Measurements from ENCODE around the gene FBXO30.

DNA sequence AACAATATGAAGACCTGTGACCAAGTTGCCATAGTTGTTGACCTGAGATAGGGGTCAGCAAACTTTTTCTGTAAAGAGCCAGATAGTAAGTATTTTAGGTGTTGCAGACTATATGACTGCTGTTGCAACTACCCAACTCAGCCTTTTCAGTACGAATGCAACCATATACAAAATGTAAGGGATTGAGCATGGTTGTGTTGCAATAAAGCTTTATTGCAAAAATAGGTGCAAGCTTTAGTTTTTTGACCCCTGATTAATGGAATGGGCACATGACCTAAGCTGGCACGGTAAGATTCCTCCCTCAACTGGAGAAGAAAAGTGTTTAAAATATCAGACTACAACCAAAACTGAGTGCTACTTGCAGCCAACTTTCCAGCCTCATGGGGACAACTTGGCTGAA, 62.0 kb downstream of the FBXO30 start:
- TF ChIP-seq, protein P1, sequence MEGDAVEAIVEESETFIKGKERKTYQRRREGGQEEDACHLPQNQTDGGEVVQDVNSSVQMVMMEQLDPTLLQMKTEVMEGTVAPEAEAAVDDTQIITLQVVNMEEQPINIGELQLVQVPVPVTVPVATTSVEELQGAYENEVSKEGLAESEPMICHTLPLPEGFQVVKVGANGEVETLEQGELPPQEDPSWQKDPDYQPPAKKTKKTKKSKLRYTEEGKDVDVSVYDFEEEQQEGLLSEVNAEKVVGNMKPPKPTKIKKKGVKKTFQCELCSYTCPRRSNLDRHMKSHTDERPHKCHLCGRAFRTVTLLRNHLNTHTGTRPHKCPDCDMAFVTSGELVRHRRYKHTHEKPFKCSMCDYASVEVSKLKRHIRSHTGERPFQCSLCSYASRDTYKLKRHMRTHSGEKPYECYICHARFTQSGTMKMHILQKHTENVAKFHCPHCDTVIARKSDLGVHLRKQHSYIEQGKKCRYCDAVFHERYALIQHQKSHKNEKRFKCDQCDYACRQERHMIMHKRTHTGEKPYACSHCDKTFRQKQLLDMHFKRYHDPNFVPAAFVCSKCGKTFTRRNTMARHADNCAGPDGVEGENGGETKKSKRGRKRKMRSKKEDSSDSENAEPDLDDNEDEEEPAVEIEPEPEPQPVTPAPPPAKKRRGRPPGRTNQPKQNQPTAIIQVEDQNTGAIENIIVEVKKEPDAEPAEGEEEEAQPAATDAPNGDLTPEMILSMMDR (IDR thresholded peaks at IDR 0.05), result no peak
- TF ChIP-seq POLR2AphosphoS5 (IDR thresholded peaks at IDR 0.05), result no peak

All from stomach (tissue), 4 donors.